ENCODE results near the gene ARHGAP9.

DNA sequence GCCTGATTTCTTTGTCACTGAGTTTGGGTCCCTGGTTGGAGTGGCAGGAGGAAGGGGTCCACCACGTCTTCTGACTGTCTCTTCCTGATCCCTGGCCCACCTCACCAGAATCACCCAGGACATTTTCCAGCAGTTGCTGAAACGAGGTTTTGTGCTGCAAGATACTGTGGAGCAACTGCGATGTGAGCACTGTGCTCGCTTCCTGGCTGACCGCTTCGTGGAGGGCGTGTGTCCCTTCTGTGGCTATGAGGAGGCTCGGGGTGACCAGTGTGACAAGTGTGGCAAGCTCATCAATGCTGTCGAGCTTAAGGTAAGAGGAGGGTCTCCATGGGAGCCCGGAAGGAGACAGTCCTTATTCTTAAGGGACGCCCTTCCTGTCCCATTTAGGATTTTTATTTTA lies 20.5 kb upstream of the ARHGAP9 start:
- TF ChIP-seq, protein P1, sequence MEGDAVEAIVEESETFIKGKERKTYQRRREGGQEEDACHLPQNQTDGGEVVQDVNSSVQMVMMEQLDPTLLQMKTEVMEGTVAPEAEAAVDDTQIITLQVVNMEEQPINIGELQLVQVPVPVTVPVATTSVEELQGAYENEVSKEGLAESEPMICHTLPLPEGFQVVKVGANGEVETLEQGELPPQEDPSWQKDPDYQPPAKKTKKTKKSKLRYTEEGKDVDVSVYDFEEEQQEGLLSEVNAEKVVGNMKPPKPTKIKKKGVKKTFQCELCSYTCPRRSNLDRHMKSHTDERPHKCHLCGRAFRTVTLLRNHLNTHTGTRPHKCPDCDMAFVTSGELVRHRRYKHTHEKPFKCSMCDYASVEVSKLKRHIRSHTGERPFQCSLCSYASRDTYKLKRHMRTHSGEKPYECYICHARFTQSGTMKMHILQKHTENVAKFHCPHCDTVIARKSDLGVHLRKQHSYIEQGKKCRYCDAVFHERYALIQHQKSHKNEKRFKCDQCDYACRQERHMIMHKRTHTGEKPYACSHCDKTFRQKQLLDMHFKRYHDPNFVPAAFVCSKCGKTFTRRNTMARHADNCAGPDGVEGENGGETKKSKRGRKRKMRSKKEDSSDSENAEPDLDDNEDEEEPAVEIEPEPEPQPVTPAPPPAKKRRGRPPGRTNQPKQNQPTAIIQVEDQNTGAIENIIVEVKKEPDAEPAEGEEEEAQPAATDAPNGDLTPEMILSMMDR (IDR thresholded peaks at IDR 0.05): no peak
- TF ChIP-seq POLR2A (IDR thresholded peaks at IDR 0.05): no peak
